ENCODE results near the gene SPNS2.

SPNS2 gene

GRCh38 chr17:4504188-4504587 lies 5.5 kb downstream of the SPNS2 start:
- DNase-seq = no peak

DNA sequence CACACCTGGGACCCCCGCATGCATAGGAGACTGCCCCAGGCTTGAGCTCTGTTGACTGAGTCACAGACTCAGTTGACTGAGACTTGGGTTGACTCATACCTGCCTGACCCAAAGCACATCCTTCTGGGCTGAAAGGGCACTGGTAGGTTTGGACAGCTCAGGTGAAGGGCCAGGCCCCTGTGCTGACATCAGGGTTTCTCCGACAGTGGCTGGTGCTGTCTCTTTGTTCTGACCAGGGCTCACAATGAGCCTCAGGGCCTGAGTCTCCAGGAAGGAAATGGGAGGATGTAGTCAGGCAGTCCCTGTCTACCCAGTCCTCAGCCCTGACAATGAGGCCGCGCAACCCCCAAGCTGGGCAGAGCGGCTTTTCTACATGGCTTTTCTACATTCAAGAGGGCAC lies 6.5 kb downstream of the SPNS2 start:
- no peak for DNase-seq

GRCh38 chr17:4506175-4506813 lies 7.6 kb downstream of the SPNS2 start:
- DNase-seq = peak; percentile 95

GRCh38 chr17:4506892-4507291 lies 8.2 kb downstream of the SPNS2 start:
- no peak for DNase-seq

- no peak for DNase-seq
These were observed 8.9 kb downstream of the SPNS2 start for GRCh38 chr17:4507361-4508111.

DNA sequence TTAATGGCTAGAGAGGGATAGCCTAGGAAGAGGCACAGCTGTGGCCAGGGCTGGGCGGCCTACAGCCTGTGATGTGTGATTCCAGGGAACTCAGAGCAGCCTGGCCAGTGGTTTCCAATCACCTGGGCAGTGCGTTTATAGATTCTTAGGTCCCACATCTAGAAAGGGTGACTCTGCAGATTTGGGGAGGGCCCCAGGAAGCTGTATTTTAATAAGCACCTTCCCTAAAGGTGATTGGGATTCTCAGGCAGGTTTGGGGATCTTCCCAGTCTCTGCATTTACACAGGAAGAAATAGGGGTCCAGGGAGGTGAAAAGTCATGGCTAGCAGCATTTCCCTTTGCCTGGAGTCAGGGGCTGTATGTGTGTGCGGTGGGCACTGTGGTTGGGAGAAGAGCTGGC lies 9.5 kb downstream of the SPNS2 start:
- no peak for DNase-seq

DNA sequence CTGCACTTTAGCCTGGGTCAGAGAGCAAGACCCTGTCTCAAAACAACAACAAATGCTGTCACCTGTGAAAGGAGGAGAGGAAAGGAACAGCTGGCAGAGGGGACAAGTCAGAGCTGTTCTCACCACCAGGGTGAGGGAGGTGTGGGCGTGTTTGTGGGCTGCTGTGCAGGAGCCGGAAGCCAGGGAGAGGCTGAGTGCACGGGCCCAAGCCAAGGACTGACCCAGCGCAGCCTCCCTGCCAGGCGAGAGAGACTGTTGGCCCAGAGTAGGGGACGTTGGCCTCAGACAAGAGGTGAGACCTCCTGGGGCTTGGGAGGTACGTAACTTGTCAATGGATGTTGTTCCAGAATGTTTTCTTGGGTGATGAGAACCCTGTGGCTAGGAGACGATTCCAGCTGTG lies 10.7 kb downstream of the SPNS2 start:
- DNase-seq = peak; percentile 10

DNA sequence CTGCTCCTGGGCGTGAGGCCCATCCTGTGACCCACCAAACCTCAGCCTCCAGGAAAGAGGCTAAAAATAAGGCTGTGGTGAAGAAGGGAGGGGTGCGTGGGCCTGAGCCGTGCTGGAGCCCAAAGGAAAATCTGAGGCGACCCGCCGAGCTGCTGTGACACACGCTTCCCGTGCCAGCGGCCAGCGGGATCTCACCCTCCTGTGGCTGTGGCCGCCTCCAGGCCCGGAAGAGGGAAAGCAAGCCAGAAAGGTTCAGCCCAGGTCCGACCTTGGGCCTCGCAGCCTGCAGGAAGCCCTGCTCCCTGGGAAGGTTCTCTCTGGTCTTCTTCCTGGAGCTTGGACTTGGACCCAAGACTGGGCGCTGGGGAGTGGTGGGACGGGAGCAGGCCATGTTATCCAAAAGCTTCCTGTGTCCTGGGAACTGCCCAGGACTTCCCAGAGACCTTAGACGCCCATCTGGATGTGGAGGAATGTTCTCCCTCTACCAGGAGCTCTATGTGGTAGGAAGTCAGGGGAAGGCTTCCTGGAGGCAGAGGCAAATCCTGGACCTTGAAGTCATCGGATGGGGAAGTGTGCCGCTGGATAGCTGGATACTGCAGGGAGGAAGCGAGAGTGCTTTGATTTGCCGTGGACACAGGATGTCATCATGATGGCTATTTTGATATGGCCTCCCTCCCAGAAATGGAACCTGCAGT lies 11.4 kb downstream of the SPNS2 start:
- DNase-seq = no peak

DNA sequence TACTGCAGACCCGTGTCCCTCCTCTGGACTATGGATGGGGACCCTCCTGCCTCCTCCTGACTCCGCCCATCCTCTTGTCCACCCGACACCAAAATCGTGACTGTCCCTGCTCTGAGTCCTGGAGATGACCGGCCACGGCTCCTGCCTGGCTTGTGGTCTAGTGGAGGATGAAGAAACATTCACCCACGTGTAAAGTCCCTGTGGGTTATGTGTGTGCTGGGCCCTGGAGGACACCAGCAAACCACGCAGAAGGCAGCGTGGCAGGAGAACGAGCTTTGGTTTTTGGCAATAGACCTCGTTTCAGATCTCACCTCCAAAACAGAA lies 11.9 kb downstream of the SPNS2 start:
- no peak for DNase-seq

DNA sequence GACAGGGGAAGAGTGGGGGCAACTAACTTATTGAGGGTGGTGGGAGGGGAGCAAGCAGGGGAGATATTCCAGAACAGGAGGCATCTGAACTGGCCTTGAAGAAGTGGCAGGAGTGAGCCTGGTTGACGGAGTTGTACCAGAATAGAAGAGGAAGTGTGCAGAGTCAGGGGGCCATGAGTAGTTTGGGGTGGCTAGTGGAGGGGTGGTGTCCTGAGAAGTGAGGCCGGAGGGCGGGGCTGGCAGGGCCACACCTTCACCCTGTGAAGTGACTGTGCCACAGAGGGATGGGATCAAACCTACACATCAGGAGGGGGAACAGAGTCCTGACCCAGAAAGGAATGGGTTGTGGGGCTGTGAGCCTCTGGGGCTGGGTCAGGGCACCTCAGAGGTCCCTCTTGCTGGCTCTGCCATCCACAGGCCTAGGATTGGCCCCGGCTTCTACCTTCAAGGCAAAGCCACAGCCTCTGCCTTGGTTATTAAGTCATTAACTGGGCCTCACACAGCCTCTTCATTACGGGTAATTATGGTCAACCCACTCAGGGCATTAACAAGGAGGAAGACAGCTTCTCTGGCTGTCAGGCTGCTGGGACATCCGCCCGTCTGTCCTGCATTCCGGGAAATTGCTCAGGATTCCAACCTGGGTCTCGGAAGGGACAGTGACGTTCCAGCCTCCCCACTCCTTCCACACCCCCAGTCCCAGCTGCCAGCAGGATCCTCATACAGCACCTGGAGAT lies 12.7 kb downstream of the SPNS2 start:
- no peak for DNase-seq

DNA sequence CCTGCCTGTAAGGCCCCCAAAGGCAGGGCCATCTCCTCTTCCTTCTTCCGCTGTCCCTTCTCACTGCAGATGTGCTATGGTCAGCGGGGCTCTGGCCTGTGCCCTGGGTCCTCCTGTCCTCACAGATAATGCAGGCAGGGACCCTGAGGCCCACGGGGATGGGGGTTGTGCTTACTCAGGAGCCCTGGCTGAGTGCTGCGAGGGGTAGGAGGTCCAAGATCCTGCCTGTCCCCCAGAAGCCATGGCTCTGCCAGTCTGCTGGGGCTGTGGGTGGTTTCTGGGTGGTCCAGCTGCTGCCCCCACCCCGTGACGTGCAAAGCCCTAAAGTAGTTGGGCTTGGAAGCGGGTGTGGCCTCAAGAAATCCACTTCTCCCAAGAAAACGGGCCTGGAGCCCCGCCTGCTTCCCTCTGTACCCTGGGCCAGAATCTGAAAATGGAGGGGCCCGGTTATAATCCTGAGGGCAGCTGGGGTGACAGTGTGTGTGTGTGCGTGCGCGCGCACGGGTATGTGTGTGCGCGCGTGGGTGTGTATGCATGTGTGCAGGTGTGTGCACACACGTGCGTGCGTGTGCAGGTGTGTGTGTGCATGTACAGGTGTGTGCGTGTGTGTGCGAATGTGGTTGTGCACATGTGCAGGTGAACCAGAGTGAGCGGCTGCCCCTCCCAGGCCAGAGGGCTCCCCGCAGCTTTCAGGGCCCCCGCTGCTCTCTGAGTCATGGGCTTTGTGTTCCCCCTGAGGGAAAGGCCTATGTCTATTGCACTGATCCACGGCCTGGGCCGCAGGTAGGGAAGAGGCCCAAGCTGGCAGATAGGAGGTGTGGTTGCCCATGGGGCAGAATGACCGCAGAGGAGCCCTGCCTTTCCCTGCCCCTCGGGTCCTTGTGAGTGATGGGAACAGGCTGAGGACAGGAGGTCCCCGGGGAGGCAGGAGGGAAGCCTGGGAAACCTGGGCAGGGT lies 13.8 kb downstream of the SPNS2 start:
- DNase-seq = no peak

- peak; percentile 38 for DNase-seq
These were observed 14.7 kb downstream of the SPNS2 start for GRCh38 chr17:4513113-4514032.

GRCh38 chr17:4514206-4514605 lies 15.5 kb downstream of the SPNS2 start:
- DNase-seq = no peak

DNA sequence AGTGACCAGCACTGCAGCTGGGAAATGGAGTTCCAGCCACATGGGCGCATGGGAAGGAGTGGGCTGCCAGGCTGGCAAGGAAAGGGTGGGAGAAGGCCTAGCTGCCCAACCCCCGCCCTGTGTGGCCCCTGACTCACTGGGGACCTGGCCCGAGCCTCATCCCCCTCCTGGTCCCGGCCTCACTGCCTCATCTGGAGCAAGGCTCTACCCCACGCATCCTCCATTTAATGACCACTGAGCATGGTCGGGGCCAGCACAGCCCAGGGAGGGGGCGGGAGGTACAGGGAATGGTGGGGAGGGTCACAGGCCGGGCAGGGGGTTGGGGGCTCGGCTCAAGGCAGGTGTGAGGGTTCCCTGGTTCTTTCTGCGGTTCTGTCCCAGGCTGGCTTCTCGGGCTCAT lies 16.1 kb downstream of the SPNS2 start:
- no peak for DNase-seq

DNA sequence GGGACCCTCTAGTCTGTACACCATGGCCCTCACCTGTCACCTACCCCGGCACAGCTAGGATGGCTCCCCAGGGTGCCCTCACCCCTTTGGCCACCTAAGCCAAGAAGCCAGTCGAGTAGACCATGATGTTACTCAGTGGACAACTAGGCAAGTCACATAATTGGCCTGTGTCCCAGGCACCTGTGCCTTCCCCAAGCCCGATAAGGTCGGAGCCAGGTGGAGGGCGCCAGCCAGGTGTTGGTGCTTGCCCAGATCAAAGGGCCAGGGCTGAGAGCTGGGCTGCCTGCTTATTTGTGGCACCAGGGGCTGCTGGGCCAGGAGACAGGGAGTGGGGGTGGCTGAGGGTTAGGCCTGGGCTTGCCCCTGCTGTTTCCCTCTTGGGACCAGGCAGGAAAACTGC lies 16.8 kb downstream of the SPNS2 start:
- no peak for DNase-seq

DNA sequence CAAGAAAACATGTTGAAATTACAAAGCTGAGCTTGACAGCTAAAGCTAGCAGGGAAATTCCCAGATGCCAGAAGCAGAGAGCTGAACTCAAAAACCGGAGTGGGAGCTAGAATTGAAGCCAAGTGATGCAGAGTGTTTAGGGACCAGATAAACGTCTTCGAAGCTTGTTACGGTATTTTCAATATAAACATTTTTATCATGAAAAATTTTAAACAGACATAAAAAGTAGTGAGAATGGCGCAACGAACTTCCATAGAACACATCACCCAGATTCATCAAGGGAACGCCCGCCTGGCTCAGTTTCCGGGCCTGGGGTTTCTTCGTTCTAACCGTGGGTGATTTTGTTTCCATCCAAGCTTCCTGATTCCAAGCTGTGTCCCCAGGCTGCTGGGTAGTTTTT lies 18.1 kb downstream of the SPNS2 start:
- DNase-seq = no peak

- DNase-seq = no peak
These were observed 20.2 kb downstream of the SPNS2 start for GRCh38 chr17:4518901-4519300.

GRCh38 chr17:4519361-4519788 lies 20.7 kb downstream of the SPNS2 start:
- no peak for DNase-seq

DNA sequence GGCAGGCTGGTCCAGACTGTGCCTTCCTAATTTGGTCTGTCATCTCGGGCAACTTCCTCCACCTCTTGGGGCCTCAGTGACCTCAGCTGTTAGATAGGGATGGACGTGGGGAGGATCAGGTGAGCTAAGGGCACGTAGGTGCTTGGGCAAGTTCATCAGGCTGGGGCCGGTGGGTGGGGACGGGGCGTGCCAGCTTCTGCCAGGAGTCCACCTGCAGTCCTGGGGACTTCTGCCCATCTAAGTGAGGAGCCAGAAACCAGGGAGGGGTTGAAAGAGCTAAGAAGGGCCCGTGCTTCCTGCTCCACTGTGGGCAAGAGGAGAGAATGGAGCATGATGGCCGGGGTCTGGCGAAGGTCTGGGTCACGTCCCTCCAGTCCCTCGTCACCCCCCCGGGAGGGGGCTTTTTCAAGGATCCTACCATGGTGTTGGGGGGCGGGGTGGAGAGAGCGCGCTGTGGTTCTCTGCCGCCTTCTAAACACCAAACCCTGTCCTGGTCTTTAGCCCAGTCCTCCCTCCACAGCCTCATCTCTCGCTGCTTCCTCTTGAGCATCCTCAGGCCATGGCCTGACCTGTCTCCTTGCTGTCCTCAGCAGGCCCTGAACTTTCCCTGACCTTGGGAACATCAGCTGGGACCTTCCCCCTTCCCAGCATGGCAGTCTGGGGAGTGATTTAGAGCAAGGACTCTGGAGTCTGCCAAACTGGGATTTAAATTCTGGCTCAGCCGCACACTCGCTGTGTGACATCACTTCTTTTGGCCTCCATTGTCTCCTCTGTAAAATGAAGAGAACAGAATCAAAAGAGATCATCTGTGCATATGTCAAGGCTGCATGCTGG lies 21.6 kb downstream of the SPNS2 start:
- DNase-seq = no peak

DNA sequence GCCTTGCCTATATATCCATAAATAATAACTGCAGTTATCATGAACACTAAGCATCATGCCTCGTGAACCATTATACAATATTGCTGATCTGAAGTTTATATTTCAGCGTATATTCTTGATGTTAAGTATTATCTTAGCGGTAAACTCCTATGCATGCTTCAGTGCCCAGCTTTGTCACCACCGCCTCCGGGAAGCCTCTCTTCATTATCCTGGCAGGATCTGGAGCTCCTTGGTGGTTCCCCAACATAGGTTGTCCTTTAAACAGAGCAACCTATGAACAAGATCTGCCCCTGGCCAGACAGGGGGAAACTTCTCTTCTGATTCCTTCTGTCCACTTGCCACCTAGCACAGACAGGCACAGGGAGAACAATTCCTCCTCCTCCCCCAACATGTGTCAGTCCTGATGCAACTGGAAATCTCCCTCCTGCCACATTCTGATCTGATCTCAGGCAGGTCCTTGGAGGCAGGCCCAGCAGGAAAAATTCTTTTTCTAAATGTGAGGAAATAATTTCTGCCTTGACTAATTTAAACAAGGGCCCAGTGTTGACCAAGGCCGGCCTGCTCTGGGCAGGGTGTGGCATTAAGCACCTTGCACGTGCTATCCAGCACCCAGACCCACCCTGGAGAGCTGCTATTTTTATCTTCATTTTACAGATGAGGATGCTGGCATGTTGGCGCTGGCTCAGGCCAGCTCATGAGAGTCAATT lies 22.4 kb downstream of the SPNS2 start:
- DNase-seq = no peak
